OCI-LY1 (cell line): ENCODE data around the gene ZNF19.

ENCODE experiments used
- H2AFZ ChIP-seq: fragments of 200-600 bp; sonication (generic), shearing (Covaris generic); 2 replicates; pipeline ENCODE4 v1.6.0; 2014; ENCODE audit warnings: antibody characterized with exemption, mild to moderate bottlenecking, low read length
- H3F3A ChIP-seq: fragments of 200-600 bp; sonication (generic), shearing (Covaris generic); 2 replicates; pipeline ENCODE4 v1.6.0; 2014; ENCODE audit warnings: mild to moderate bottlenecking, antibody characterized with exemption, low read length, moderate library complexity; ENCODE audit not compliant: insufficient read depth
- H3K27ac ChIP-seq: fragments of 200-600 bp; sonication (generic); 2 replicates; pipeline ENCODE4 v1.5.1; 2014; ENCODE audit warnings: low read length, mixed run types, mild to moderate bottlenecking, low read depth; ENCODE audit not compliant: poor library complexity, severe bottlenecking
- H3K27me3 ChIP-seq: fragments of 200-600 bp; sonication (generic); 2 replicates; pipeline ENCODE4 v1.6.0; 2014; ENCODE audit warnings: antibody characterized with exemption, mild to moderate bottlenecking, low read length, moderate library complexity; ENCODE audit not compliant: insufficient read depth
- H3K36me3 ChIP-seq: fragments of 200-600 bp; sonication (generic); 2 replicates; pipeline ENCODE4 v1.6.1; 2014; ENCODE audit warnings: mild to moderate bottlenecking, antibody characterized with exemption, low read length, moderate library complexity, mixed read lengths; ENCODE audit not compliant: insufficient read depth
- H3K4me1 ChIP-seq: fragments of 200-600 bp; sonication (generic); 2 replicates; pipeline ENCODE4 v1.5.1; 2014; ENCODE audit warnings: mild to moderate bottlenecking, low read length, moderate library complexity; ENCODE audit not compliant: insufficient read depth, severe bottlenecking
- H3K4me2 ChIP-seq: fragments of 200-600 bp; sonication (generic), shearing (Covaris generic); 2 replicates; pipeline ENCODE4 v1.6.1; 2014; ENCODE audit warnings: low read length
- H3K4me3 ChIP-seq: fragments of 200-600 bp; sonication (generic); 2 replicates; pipeline ENCODE4 v1.5.1; 2014; ENCODE audit warnings: low read length, low read depth, mild to moderate bottlenecking, mixed read lengths; ENCODE audit not compliant: poor library complexity, severe bottlenecking
- H3K79me2 ChIP-seq: fragments of 200-600 bp; shearing (Covaris generic); 2 replicates; pipeline ENCODE4 v1.6.1; 2016; ENCODE audit warnings: mixed run types, low read length, mixed read lengths; ENCODE audit not compliant: insufficient read depth
- H3K9ac ChIP-seq: fragments of 200-600 bp; sonication (generic), shearing (Covaris generic); 2 replicates; pipeline ENCODE4 v1.6.1; 2014; ENCODE audit warnings: mild to moderate bottlenecking, low read length, mixed read lengths
- H3K9me2 ChIP-seq: fragments of 200-600 bp; sonication (generic), shearing (Covaris generic); 2 replicates; pipeline ENCODE4 v1.6.1; 2014; ENCODE audit warnings: low read depth, mild to moderate bottlenecking, low read length, mixed read lengths
- H3K9me3 ChIP-seq: fragments of 200-600 bp; shearing (Covaris generic); 2 replicates; pipeline ENCODE4 v1.6.1; 2014; ENCODE audit warnings: low read length, mixed read lengths
- H4K20me1 ChIP-seq: fragments of 200-600 bp; sonication (generic), shearing (Covaris generic); 2 replicates; pipeline ENCODE4 v1.6.0; 2016; ENCODE audit warnings: mild to moderate bottlenecking, low read length; ENCODE audit not compliant: insufficient read depth
- CTCF ChIP-seq: fragments of 200-600 bp; sonication (generic), shearing (Covaris generic); IDR thresholded peaks from 2 replicates; pipeline ENCODE4 v1.5.1; 2017; ENCODE audit warnings: mild to moderate bottlenecking, antibody characterized with exemption, low read length, moderate library complexity, mixed read lengths
- EZH2 ChIP-seq: fragments of 200-600 bp; sonication (generic), shearing (Covaris generic); IDR thresholded peaks from 2 replicates; pipeline ENCODE4 v1.8.0; 2017; ENCODE audit warnings: borderline replicate concordance, mixed run types, mild to moderate bottlenecking, antibody characterized with exemption, low read length, moderate library complexity, mixed read lengths

Gene ZNF19

GRCh38 chr16:71426880-71427615 is 62.1 kb downstream of the ZNF19 start:
- no peak overlapping the region for H3K4me3 ChIP-seq
- H3K36me3 ChIP-seq: no peaks in the 10 kb centered on the region
- H3K9me3 ChIP-seq: no peaks in the 10 kb centered on the region
- no peak overlapping the region for H2AFZ ChIP-seq
- no peaks in the 10 kb centered on the region for H3F3A ChIP-seq
- TF ChIP-seq EZH2 (no peak), CTCF (no peak)
- H3K79me2 ChIP-seq: no peaks in the 10 kb centered on the region
- no peaks in the 10 kb centered on the region for H4K20me1 ChIP-seq
- no peaks in the 10 kb centered on the region for H3K9me2 ChIP-seq
- H3K4me1 ChIP-seq: no peaks in the 10 kb centered on the region
- H3K9ac ChIP-seq: no peak overlapping the region
- no peak overlapping the region for H3K4me2 ChIP-seq
- peaks cover 8% of the 10 kb centered on the region for H3K27me3 ChIP-seq
- H3K27ac ChIP-seq: no peak overlapping the region

- no peaks in the 10 kb centered on the region for H3K9me2 ChIP-seq
- no peak for TF ChIP-seq CTCF
- TF ChIP-seq EZH2: no peak
- H3K4me3 ChIP-seq: peak overlapping the region; percentile 47
- no peaks in the 10 kb centered on the region for H3K4me1 ChIP-seq
- H3K9ac ChIP-seq: no peak overlapping the region
- H3F3A ChIP-seq: no peaks in the 10 kb centered on the region
- no peaks in the 10 kb centered on the region for H4K20me1 ChIP-seq
- H3K79me2 ChIP-seq: no peaks in the 10 kb centered on the region
- H3K9me3 ChIP-seq: no peaks in the 10 kb centered on the region
- H3K27ac ChIP-seq: no peak overlapping the region
- H3K36me3 ChIP-seq: no peaks in the 10 kb centered on the region
- peak overlapping the region; percentile 45; the same call in 1 of the 2 replicates for H3K4me2 ChIP-seq
- no peak overlapping the region for H2AFZ ChIP-seq
- H3K27me3 ChIP-seq: peaks cover 8% of the 10 kb centered on the region
Observed at GRCh38 chr16:71426069-71426879, 62.9 kb downstream of the ZNF19 start.

- no peak overlapping the region for H3K9ac ChIP-seq
- no peaks in the 10 kb centered on the region for H3K36me3 ChIP-seq
- TF ChIP-seq CTCF: no peak
- H3K27me3 ChIP-seq: peaks cover 8% of the 10 kb centered on the region
- H3K4me3 ChIP-seq: peak overlapping the region; percentile 47
- no peaks in the 10 kb centered on the region for H3K79me2 ChIP-seq
- H3K9me2 ChIP-seq: no peaks in the 10 kb centered on the region
- peak overlapping the region; percentile 45; the same call in 1 of the 2 replicates for H3K4me2 ChIP-seq
- no peak overlapping the region for H2AFZ ChIP-seq
- no peaks in the 10 kb centered on the region for H3K9me3 ChIP-seq
- no peak overlapping the region for H3K27ac ChIP-seq
- H4K20me1 ChIP-seq: no peaks in the 10 kb centered on the region
- no peaks in the 10 kb centered on the region for H3K4me1 ChIP-seq
- H3F3A ChIP-seq: no peaks in the 10 kb centered on the region
Observed at GRCh38 chr16:71425746-71426068, 63.4 kb downstream of the ZNF19 start.
